Neural crest cell (in vitro differentiated cells): ENCODE measurements around the gene FAF1. TPM values are rescaled to one million over a fixed set of nuclear protein-coding genes. Genes with fewer than 3 reads are reported as not detected.

Experiments
- DNase-seq: peaks from one replicate; pipeline ENCODE4 v3.0.0; 2021; ENCODE audit warnings: low read depth, mixed read lengths, low spot score
- H3K27ac Mint-ChIP-seq: one replicate; pipeline ENCODE4 v1.8.0; 2021; ENCODE audit warnings: mild to moderate bottlenecking, mixed read lengths; ENCODE audit not compliant: unreplicated experiment
- H3K27me3 Mint-ChIP-seq: 2 replicates; pipeline ENCODE4 v1.8.0; 2021; ENCODE audit warnings: low read depth, mild to moderate bottlenecking, mixed read lengths
- H3K36me3 Mint-ChIP-seq: 2 replicates; pipeline ENCODE4 v1.8.0; 2021; ENCODE audit warnings: low read depth, mild to moderate bottlenecking, mixed read lengths
- H3K4me1 Mint-ChIP-seq: 2 replicates; pipeline ENCODE4 v1.8.0; 2021; ENCODE audit warnings: mixed read lengths
- H3K4me3 Mint-ChIP-seq: one replicate; pipeline ENCODE4 v1.8.0; 2021; ENCODE audit warnings: mild to moderate bottlenecking, mixed read lengths
- H3K9me3 Mint-ChIP-seq: 2 replicates; pipeline ENCODE4 v1.8.0; 2021; ENCODE audit warnings: mixed read lengths
- total RNA-seq: library from RNA; stranded (reverse); gene quantifications from 2 replicates; pipeline ENCODE4 v1.2.1, GENCODE V29; 2021
- TF ChIP-seq, protein P1 (sequence below): fragments of 200-600 bp; sonication (generic); conservative IDR thresholded peaks from 2 replicates; pipeline ENCODE4 v1.5.0; 2021; ENCODE audit warnings: antibody characterized with exemption, mild to moderate bottlenecking

Gene FAF1
- total RNA-seq, 1 donor from 2014 or later = 73.0 TPM

GRCh38 chr1:50656931-50657330, 303.1 kb downstream of the FAF1 start:
- Mint-ChIP-seq H3K4me1 (peaks cover 31% of the 10 kb centered on the region), H3K27me3 (peaks cover 5% of the 10 kb centered on the region), H3K27ac (no peak overlapping the region), H3K9me3 (no peaks in the 10 kb centered on the region), H3K4me3 (no peak overlapping the region), H3K36me3 (no peaks in the 10 kb centered on the region)
- DNase-seq = no peak
- TF ChIP-seq, protein P1, sequence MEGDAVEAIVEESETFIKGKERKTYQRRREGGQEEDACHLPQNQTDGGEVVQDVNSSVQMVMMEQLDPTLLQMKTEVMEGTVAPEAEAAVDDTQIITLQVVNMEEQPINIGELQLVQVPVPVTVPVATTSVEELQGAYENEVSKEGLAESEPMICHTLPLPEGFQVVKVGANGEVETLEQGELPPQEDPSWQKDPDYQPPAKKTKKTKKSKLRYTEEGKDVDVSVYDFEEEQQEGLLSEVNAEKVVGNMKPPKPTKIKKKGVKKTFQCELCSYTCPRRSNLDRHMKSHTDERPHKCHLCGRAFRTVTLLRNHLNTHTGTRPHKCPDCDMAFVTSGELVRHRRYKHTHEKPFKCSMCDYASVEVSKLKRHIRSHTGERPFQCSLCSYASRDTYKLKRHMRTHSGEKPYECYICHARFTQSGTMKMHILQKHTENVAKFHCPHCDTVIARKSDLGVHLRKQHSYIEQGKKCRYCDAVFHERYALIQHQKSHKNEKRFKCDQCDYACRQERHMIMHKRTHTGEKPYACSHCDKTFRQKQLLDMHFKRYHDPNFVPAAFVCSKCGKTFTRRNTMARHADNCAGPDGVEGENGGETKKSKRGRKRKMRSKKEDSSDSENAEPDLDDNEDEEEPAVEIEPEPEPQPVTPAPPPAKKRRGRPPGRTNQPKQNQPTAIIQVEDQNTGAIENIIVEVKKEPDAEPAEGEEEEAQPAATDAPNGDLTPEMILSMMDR = no peak

DNA sequence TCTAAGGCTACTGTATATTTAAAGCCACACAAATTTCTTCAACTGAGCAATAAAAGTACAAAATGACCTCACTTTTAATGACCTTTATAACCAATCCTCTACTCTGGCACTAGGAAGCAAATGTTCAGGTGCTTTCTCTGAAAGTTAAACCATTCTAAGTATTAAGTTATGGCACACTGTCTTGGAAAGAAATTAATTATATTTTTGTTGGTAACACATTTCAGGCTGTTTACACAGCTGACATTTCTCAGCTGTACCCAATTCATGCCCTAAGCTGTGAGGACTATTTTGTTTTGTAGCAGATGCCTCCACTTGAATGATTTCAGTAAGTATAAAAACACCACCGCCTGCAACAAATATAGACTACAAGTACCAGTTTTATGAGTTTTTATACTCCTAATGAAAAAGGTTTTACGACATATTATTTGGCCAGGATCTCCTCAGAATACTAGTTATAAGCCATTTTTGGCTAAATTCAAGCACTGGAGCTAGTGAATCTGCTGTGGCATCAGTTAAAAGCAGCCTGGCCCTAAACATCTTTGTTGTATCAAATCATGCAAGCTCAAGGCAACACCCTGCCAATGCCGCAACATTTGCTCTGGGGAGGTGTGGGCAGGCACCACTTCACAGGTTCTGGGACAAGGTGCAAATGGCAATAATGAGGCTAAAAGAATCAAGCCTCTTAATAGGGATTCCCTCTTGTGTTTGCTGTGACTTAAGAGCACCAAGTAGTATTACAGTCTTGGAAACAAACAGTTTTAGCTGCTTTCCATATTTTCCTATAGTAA, 308.4 kb downstream of the FAF1 start:
- DNase-seq = no peak
- no peak overlapping the region for H3K4me3 Mint-ChIP-seq

GRCh38 chr1:50646526-50646925, 313.5 kb downstream of the FAF1 start:
- DNase-seq = no peak
- H3K4me3 Mint-ChIP-seq = no peak overlapping the region
- TF ChIP-seq, protein P1 = no peak
- H3K27me3 Mint-ChIP-seq = no peaks in the 10 kb centered on the region
- peaks cover 21% of the 10 kb centered on the region for H3K4me1 Mint-ChIP-seq
- H3K36me3 Mint-ChIP-seq = no peaks in the 10 kb centered on the region
- no peaks in the 10 kb centered on the region for H3K9me3 Mint-ChIP-seq
- no peak overlapping the region for H3K27ac Mint-ChIP-seq

More for the DNA sequence above, 308.4 kb downstream of the FAF1 start:
- Mint-ChIP-seq H3K9me3 (no peaks in the 10 kb centered on the region), H3K27ac (no peak overlapping the region), H3K4me1 (peaks cover 13% of the 10 kb centered on the region), H3K27me3 (no peaks in the 10 kb centered on the region), H3K36me3 (no peaks in the 10 kb centered on the region)
- TF ChIP-seq, protein P1 = no peak

DNA sequence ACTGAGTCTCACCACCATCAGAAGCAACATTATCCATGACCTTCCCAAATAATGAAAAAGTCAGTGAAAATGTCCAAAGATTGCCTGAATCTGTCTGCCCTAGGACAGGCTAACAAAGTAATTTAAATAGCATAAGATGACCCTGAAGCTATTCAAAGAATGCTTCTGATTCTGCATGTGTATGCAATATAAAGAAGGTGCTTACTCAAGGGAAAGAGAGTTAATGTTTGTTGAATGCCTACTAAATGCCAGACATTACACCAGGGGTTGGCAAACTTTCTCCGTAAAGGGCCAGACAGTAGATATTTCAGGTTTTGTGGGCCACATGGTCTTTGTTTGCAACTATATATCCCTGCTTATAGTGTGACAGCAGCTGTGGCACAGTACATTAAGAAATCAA, 314.9 kb downstream of the FAF1 start:
- H3K4me1 Mint-ChIP-seq = peaks cover 13% of the 10 kb centered on the region
- H3K9me3 Mint-ChIP-seq = no peaks in the 10 kb centered on the region
- H3K27me3 Mint-ChIP-seq = no peaks in the 10 kb centered on the region
- TF ChIP-seq, protein P1 = no peak
- no peak overlapping the region for H3K27ac Mint-ChIP-seq
- no peak for DNase-seq
- no peak overlapping the region for H3K4me3 Mint-ChIP-seq
- H3K36me3 Mint-ChIP-seq = no peaks in the 10 kb centered on the region

GRCh38 chr1:50644447-50645105, 315.5 kb downstream of the FAF1 start:
- no peak for DNase-seq
- Mint-ChIP-seq H3K36me3 (no peaks in the 10 kb centered on the region), H3K4me3 (no peak overlapping the region), H3K27me3 (no peaks in the 10 kb centered on the region), H3K4me1 (peaks cover 13% of the 10 kb centered on the region), H3K9me3 (no peaks in the 10 kb centered on the region), H3K27ac (no peak overlapping the region)
- TF ChIP-seq, protein P1 = no peak
